NT2/D1 (cell line): Measurements from ENCODE around the gene RNF217.

Experiments used
- YY1 ChIP-seq: IDR thresholded peaks from 2 replicates; pipeline ENCODE4 v1.6.1; 2011; ENCODE audit not compliant: insufficient read length, insufficient read depth
- ZNF274 ChIP-seq: IDR thresholded peaks from 2 replicates; pipeline ENCODE4 v1.6.1; 2011; ENCODE audit warnings: mild to moderate bottlenecking, low read depth, low read length

- TF ChIP-seq ZNF274, result no peak
- no peak for TF ChIP-seq YY1
Measured at GRCh38 chr6:124949706-124950105, 12.5 kb upstream of the RNF217 start.
